SHP77 treated with DMSO at 0.1 percent for 48 hours (cell line): ENCODE data around the gene CDC14A.
A peak's percentile ranks its signal among the peaks of the same experiment; 100 is the strongest.

Experiments
- DNase-seq: peaks from one replicate; lab custom pipeline; 2025; lab: John Stamatoyannopoulos, UW

The CDC14A gene

GRCh38 chr1:100448366-100448765, 96.1 kb downstream of the CDC14A start:
- DNase-seq = peak; percentile 57

DNA sequence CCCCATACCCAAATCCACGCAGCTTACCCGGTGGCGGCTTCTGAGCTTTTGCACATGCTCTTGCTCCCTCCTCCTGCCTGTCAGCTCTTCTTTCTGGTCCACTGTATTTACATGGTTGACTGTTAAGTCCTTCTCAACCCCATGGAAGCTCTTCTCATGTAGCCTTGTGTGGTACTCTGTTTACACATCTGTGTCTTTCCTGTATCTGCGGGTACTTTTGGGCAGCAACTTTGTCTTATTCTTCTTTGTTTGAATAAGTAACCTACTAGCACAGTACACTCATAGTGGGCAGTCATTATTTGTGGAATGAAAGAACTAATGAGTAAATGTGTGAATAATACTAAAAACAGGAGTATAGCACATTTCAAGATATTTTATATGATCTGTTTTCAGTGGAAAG, 97.2 kb downstream of the CDC14A start:
- DNase-seq = no peak

DNA sequence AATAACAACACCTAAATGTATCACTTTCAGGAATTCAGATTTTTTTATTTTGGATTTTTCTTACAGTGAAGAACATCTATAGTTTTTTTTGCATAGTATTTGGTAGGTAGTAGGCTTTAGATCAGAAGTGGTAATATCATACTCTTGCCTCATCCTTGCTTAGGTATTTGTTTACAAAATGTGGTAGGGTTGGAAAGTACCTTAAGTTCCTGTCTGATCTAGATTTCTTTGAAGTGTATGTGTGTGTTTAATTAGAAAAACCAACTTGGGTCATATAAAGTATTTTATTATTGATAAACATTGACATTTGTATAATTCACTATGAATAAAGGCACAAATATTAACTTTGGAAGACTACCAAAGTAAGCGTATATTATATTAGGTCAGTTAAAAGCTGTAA, 100.3 kb downstream of the CDC14A start:
- no peak for DNase-seq

DNA sequence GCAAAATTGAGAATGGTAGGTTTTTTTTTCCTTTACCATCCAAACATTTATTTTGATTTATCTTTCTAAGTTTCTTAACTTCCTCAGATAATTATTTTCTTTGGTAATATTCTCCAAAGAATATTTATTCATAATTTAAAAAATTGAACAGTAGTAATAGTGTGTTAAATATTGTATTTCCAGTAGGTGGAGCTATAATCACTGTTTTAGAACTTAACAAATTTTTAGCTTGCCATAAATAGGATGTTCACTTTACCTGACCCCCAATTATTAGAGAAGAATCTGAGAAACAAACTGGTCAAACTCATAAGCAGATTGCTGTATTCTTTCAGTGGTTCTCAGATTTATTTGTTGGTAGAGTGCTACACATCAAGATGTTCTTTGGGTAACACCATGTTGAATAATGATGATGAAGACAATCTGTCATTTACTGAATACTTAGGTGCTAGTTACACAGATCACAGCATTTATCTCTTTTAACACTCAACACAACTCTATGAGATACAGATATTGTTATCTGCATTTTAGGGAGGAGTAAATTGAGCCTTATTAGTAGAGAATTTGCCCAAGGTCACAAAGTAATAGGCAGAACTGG, 103.3 kb downstream of the CDC14A start:
- DNase-seq = no peak

- no peak for DNase-seq
Measured at GRCh38 chr1:100456880-100457279, 104.6 kb downstream of the CDC14A start.

GRCh38 chr1:100457683-100458082, 105.4 kb downstream of the CDC14A start:
- DNase-seq = no peak

DNA sequence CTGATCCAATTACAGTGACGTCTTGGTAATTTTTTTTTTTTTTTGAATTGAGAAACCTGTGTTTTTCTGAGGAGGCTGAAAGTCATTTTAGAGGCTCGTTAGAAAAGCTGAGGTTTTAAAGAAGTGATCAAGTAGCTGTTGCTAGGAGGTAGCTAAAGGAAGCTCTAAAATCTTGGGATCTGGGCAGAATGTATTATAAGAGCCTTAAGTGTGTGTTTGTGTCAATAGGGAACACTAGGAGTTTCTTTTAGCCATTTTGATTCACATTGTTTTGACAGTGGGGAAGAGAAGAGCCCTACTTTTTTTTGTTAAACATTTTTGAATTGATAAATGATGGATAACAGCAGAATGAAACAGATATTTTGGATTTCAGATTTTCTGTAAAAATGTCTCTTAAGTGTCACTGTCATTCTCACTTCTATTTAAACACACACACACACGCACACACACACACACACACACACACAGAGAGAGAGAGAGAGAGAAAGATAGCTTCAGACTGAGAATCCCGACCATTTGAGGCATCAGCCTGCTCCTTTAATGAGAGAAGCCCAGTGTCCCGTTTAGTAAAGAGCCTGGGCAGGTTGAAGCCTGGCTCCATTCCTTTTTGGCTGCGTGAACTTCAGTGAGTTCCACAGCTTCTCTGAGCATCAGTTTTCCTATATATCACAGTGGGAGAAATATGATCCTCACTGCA, 106.5 kb downstream of the CDC14A start:
- no peak for DNase-seq

DNA sequence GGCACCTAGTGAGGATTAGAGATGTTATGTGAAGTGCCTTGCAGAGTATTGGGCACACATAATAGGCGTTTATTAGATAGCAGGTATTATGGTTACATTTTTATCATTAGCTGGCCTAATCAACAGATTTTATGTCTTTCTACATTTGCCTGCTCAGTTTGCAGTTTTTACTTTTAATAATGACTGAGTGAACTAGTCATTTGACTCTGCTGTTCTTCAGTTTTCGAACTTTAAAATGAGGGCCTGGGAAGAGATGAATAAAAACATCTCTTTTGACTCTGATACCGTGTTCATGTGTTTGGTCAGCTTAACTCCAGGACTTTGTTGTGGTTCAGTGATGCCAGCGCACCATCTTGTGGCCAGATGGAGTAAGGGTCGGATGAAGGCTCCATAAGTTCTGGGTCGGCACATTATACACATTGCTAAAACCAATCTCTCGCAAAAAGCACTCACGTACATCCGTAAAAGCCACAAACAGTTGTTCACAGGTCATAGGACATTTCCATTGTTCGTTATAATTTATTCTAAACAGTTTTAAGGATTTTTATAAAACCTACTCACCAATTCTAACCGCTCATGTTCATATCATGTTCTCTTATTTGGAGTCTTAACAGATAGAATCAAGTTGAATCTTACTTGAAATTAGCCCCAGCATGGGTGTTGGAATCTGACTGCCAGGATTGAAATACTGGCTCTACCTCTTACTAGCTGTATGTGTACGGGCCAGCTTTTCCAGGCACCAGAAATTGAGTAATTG, 107.2 kb downstream of the CDC14A start:
- DNase-seq = peak; percentile 45

DNA sequence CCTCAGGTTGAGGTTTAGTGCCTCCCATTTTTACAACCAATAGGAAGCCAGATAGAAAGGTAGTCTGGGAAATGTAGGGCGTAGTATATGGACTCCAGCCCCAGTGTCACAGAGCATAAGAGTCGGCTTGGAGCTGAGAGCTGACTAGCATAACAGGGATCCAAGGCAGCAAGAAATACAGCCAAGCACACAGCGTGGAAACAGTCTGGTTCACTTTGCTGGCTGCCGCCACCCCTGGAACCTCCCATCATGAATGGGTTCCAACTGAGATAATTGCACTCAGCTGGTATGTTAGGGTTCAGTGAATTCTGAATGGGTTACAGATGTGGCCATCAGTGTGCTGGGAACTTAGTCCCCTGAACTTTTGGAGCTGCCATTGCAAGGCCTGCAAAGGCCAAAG, 108.9 kb downstream of the CDC14A start:
- DNase-seq = no peak

DNA sequence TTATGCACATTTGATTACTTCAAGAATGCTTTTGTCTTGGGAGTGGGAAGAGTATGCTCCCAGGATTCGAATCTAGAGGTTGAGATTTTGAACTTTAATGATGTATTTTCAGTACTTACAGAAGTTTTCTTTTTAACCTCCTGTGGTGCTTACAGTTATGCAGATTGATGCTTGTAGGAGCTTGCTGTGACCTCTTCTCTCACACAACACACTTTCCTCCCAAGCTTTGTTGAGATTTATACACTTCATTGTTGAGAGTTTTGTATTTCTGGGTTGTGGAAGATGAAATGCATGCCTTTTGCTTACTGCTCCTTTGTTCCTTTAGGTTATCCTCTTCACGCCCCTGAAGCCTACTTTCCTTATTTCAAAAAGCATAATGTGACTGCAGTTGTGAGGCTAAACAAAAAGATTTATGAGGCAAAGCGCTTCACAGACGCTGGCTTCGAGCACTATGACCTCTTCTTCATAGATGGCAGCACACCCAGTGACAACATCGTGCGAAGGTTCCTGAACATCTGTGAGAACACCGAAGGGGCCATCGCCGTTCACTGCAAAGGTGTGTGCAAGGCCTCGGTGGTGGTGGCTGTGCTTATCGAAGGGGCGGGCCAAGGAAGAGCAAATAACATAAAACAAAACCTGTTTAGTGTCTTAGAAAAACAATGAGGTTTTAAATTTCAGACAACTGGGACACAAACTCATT, 110.2 kb downstream of the CDC14A start:
- DNase-seq = no peak

DNA sequence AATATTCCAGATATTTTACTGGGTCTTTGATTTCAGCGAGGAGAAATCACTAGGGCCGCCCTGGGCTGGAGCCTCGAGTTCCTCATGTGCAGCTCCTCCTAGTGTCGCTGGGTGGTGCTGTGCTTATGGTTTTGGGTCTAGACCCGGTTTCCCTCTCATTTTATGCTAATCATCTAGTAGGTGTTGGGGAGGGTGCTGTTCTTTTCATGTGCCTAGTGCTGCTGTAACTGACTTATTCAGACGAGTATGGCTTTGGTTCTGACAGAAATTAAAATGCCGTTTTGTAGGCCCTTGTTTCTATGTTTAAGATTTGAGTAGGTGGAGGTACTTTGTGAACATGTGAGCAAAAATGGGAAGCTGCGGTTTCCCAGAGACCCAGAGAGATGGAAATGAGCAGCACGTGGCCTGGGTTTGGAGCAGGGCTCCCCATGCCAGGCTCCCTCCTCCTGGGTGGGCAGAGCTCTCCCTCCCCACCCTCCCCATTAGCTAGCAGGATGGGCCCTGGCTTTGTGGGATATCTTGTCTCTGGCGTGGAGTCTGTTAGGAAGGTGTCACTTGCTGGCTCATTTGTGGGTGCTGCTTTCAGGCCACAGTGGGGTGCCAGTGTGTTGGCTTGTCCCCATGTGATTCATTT, 111.6 kb downstream of the CDC14A start:
- DNase-seq = no peak

GRCh38 chr1:100469578-100469977, 117.3 kb downstream of the CDC14A start:
- DNase-seq = no peak

- no peak for DNase-seq
Measured at GRCh38 chr1:100474834-100475233, 122.5 kb downstream of the CDC14A start.

- DNase-seq = no peak
Measured at GRCh38 chr1:100476735-100477290, 124.5 kb downstream of the CDC14A start.

GRCh38 chr1:100478816-100479215, 126.5 kb downstream of the CDC14A start:
- DNase-seq = no peak

DNA sequence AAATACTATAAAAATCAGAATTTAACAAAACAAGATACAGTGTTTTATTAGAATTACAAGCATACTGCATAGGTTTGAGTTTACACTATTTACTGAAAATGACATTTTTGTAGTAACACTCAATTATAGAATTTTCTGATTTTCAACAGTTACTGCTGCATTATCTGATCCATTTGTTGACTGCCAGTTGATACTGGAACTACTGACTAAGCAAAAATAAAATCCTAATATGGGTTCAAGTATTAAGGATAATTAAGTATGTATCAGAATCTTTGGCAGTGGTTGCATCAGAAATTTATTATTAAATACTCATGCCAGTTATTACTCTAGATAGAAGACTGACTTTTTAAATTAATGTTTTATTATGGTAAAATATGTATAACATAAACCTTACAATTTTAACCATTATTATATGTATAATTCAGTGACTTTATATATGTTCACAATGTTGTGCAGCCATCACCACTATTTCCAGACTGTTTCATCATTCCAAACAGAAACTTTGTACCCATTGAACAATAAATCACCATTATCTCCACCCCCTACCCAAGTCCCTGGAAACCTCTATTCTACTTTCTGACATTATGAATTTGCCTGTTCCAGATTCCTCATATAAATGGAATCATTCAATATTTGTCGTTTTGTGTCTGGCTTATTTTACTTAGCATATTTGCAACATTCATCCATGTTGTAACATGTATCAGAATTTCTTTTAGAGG, 127.5 kb downstream of the CDC14A start:
- no peak for DNase-seq

GRCh38 chr1:100481303-100481702, 129.0 kb downstream of the CDC14A start:
- DNase-seq = no peak

DNA sequence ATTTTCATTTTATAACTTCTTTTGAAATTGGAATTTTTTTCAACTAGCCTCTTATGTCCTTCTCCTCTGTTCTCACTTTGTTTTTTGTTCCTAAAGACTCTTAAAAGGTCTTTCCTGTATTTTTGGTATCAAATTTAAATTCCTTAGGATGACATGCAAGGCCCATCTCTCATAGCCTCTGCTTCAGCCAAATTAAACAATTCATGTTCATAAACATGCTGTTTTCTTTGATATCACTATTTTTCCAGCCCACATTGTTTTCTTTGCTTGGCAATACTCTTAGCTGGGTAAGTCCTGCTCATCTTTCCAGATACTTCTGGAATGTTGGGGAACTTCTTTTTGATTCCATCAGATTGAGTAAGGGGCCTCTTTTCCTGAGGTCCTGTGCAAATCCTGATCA, 129.9 kb downstream of the CDC14A start:
- DNase-seq = no peak

DNA sequence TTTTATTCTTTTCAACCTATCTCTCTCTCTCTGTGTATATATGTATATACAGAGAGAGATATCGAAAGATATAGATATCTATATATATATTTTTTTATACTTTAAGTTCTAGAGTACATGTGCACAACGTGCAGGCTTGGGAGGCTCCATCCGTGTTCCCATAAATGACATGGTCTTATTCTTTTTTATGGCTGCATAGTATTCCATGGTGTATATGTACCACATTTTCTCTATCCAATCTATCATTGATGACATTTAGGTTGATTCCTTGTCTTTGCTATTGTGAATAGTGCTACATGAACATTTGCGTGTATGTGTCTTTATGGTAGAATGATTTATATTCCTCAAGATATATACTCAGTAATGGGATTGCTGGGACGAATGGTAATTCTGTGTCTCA, 130.4 kb downstream of the CDC14A start:
- DNase-seq = no peak

DNA sequence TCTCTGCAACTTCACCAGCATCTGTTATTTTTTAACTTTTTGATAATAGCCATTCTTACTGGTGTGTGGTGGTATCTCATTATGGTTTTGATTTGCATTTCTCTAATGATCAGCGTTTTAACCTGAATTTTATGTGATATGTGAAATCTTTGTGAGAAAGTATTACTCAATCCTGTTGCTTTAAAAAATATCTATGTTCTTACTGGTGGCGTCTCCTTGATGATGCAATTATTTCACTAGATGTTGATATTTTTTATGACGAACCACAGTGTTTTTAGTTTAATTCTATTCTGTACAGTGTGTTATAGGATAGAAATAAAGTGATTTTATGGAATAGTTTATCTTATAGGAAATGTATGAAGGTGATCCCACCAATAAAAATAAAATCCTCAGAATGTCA, 130.9 kb downstream of the CDC14A start:
- DNase-seq = no peak

GRCh38 chr1:100485855-100486258, 133.6 kb downstream of the CDC14A start:
- no peak for DNase-seq
